Stomach (tissue), 4 donors: Measurements from ENCODE around the gene RAMACL.

Experiments
- CTCF ChIP-seq, 7 experiments: fragments of 450-650 bp in 4 of 7; fragments of 200-600 bp in 3 of 7; sonication (generic) in 3 of 7; IDR thresholded peaks; one replicate each; pipeline ENCODE4 v1.5.1; 2016 to 2019; ENCODE audit warnings: antibody characterized with exemption in 7 of 7, control low read depth in 2 of 7, mild to moderate bottlenecking in 1 of 7
- EP300 ChIP-seq: sonication (generic); formaldehyde crosslinking; IDR thresholded peaks from one replicate; pipeline ENCODE4 v1.6.1; 2017; ENCODE audit warnings: antibody characterized with exemption
- POLR2A ChIP-seq, 4 donors: fragments of 450-650 bp; IDR thresholded peaks; one replicate each; pipeline ENCODE4 v1.6.1; 2016; ENCODE audit warnings: antibody characterized with exemption in 4 of 4, control low read depth in 2 of 4, mild to moderate bottlenecking in 1 of 4, moderate library complexity in 1 of 4

DNA sequence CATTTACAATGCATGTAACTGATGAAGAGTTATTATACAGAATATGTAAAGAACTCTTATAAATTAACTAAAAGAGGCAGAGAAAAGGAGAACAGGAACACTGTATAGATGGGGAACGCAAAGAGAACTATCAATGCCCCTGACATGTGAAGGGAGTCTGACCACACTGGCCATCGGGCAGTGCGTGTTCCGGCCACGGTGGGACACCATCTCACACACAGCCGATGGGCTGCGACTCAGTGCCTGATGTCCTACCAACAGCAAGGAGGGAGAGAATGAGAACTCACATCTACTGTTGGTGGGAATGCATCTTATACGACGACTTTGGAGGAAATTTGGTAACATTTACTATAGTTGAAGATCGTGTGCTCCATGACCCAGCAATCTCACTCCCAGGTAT is 15.5 kb upstream of the RAMACL start:
- TF ChIP-seq CTCF (IDR thresholded peaks at IDR 0.05) (no peak), EP300 (no peak), POLR2A (IDR thresholded peaks at IDR 0.05) (no peak)
